Measurements from ENCODE around the gene WBP1. TPM values are rescaled to one million over a fixed set of nuclear protein-coding genes. Genes with fewer than 3 reads are reported as not detected.
"Not testable (repeated sequence)": the region's sequence is repeated elsewhere in the genome, so short reads cannot be mapped to it uniquely, and the experiment has no call there.

Gene WBP1
- total and polyA plus RNA-seq, 7 experiments from 2014 or later, result 33.3 to 127 (median 58.9) TPM

DNA sequence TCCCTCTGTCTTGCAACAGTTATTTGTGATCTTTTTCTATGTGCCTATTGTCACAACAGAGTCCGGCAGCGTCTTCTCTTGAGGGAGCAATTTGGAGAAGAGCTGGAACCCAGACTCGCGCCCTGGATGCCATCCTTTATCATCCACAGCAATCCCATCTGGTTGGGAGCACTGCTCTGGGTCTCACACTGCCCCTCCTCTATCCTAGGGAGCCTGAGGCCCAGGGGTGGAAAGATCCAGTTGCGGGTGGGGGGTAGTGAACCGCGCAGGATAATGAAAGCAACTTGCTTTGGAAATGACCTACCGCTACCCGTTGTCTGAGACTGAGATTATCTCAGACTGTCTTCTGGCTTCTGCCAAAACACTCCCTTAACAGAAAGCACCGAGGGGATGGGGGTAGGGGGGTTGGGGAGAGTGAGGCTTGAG is 713 bp downstream of the WBP1 start:
- Mint-ChIP-seq H3K4me3 (peak overlapping the region; percentile 87 to 99 (median 96)), H3K27ac (peak overlapping the region; percentile 88 to 100 (median 99)), H3K9me3 (peaks cover 0 to 8% (median 0%) of the 10 kb centered on the region in 11 donors), H3K36me3 (peaks cover 0 to 17% (median 6%) of the 10 kb centered on the region in 5 donors), H3K4me1 (peaks cover 38 to 68% (median 62%) of the 10 kb centered on the region in 7 donors), H3K27me3 (peaks cover 0 to 2% (median 0%) of the 10 kb centered on the region in 5 donors)
- peak in 1 of 9 donors; percentile 46 for DNase-seq
- Histone ChIP-seq H3K4me1 (ENCODE audit: control insufficient read depth in 2 of 2, insufficient read depth in 2 of 2, low read length in 2 of 2) (peaks cover 30 to 32% of the 10 kb centered on the region in 2 donors), H3K27ac (ENCODE audit: low read depth, low read length) (peak overlapping the region; percentile 100), H3K27me3 (ENCODE audit: control insufficient read depth in 2 of 2, insufficient read depth in 2 of 2, low read length in 2 of 2) (no peaks in the 10 kb centered on the region), H3K4me3 (ENCODE audit: low read length) (peak overlapping the region; percentile 70), H3K9me3 (ENCODE audit: control insufficient read depth in 2 of 3, low read length in 3 of 3) (no peaks in the 10 kb centered on the region), H3K36me3 (ENCODE audit: control insufficient read depth in 2 of 3, insufficient read depth in 3 of 3, low read length in 3 of 3) (peaks cover 0 to 29% (median 0%) of the 10 kb centered on the region in 3 experiments)
- ChIA-PET CTCF (interaction anchor here (1.2 to 3.9 kb wide), 3 partner anchors 15 to 72 kb away, joined by 4 to 30 read pairs (median 6); partner anchors contain the start of genes CCDC142 and TTC31), POLR2A (interaction anchor here (0.6 to 10.8 kb wide), 17 partner anchors 8 to 722 kb away, joined by 3 to 197 read pairs (median 6); partner anchors contain the start of genes AUP1, C2orf81, CCDC142 and DQX1)
- intact Hi-C loops (cut with micrococcal nuclease), result loop anchor here (1.0 to 10.0 kb wide), 16 partner anchors 13 to 1387 kb away; partner anchors contain the start of genes AUP1 (in 2 of the 2), C2orf81 (in 2 of the 2), HTRA2 (in 2 of the 2) and MRPL53 (in 2 of the 2)
- no peak for ATAC-seq

DNA sequence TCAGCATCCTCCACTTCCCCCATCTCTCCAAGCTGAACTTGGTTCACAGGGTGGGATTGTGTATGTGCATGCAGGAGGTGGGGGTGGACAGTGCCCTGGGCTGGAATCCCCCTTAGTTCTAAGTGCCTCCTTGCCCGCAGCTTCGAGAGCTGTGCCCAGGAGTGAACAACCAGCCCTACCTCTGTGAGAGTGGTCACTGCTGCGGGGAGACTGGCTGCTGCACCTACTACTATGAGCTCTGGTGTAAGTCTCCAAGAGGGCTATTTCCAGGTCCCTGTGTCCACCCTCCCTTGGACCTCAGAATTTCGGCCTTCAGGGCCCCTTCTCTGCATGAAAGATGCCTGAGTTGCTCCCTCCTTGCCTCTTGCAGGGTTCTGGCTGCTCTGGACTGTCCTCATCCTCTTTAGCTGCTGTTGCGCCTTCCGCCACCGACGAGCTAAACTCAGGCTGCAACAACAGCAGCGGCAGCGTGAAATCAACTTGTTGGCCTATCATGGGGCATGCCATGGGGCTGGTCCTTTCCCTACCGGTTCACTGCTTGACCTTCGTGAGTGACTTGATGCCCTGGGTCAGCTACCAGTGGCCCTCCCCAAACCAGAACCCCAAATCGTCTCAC is 1.4 kb downstream of the WBP1 start:
- ChIA-PET CTCF (interaction anchor here (0.5 to 3.9 kb wide), 2 partner anchors 22 to 634 kb away, joined by 3 to 30 read pairs; partner anchors contain the start of genes CCDC142 and TTC31), POLR2A (interaction anchor here (1.6 to 10.8 kb wide), 7 partner anchors 8 to 128 kb away, joined by 6 to 197 read pairs (median 21); partner anchors contain the start of genes AUP1, C2orf81, CCDC142 and HTRA2)
- H3K4me1 Mint-ChIP-seq, result peaks cover 34 to 69% (median 60%) of the 10 kb centered on the region in 7 donors
- DNase-seq; H3K4me3 ChIP-seq (ENCODE audit: low read length); H3K9me3 ChIP-seq (ENCODE audit: control insufficient read depth in 2 of 3, low read length in 3 of 3); H3K9me3 Mint-ChIP-seq; H3K27me3 Mint-ChIP-seq; ATAC-seq; H3K27me3 ChIP-seq (ENCODE audit: control insufficient read depth in 2 of 2, insufficient read depth in 2 of 2, low read length in 2 of 2): not testable (repeated sequence)
- intact Hi-C loops (cut with micrococcal nuclease), result loop anchor here (2.0 to 10.0 kb wide), 6 partner anchors 193 to 1387 kb away; partner anchors contain the start of genes SEMA4F (in 2 of the 2), DGUOK (in 1 of the 2), HK2 (in 1 of the 2) and MTHFD2 (in 1 of the 2)
- peaks cover 0 to 15% (median 6%) of the 10 kb centered on the region in 5 donors for H3K36me3 Mint-ChIP-seq
- H3K27ac ChIP-seq (ENCODE audit: low read depth, low read length), result peak overlapping the region; percentile 100
- H3K4me1 ChIP-seq (ENCODE audit: control insufficient read depth in 2 of 2, insufficient read depth in 2 of 2, low read length in 2 of 2), result peaks cover 34 to 36% of the 10 kb centered on the region in 2 donors
- peaks cover 0 to 29% (median 0%) of the 10 kb centered on the region in 3 experiments for H3K36me3 ChIP-seq (ENCODE audit: control insufficient read depth in 2 of 3, insufficient read depth in 3 of 3, low read length in 3 of 3)
- H3K4me3 Mint-ChIP-seq, result peak overlapping the region; percentile 87 to 99 (median 96)
- peak overlapping the region in 8 of 9 donors; percentile 83 to 100 (median 98) for H3K27ac Mint-ChIP-seq

DNA sequence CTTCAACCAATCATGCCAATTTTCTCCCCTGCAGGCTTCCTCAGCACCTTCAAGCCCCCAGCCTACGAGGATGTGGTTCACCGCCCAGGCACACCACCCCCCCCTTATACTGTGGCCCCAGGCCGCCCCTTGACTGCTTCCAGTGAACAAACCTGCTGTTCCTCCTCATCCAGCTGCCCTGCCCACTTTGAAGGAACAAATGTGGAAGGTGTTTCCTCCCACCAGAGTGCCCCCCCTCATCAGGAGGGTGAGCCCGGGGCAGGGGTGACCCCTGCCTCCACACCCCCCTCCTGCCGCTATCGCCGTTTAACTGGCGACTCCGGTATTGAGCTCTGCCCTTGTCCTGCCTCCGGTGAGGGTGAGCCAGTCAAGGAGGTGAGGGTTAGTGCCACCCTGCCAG is 1.9 kb downstream of the WBP1 start:
- ATAC-seq, result not testable (repeated sequence)
- H3K36me3 ChIP-seq (ENCODE audit: control insufficient read depth in 2 of 3, insufficient read depth in 3 of 3, low read length in 3 of 3), result peaks cover 0 to 29% (median 0%) of the 10 kb centered on the region in 3 experiments
- H3K4me3 Mint-ChIP-seq, result peak overlapping the region in 9 of 10 donors; percentile 87 to 99 (median 97)

DNA sequence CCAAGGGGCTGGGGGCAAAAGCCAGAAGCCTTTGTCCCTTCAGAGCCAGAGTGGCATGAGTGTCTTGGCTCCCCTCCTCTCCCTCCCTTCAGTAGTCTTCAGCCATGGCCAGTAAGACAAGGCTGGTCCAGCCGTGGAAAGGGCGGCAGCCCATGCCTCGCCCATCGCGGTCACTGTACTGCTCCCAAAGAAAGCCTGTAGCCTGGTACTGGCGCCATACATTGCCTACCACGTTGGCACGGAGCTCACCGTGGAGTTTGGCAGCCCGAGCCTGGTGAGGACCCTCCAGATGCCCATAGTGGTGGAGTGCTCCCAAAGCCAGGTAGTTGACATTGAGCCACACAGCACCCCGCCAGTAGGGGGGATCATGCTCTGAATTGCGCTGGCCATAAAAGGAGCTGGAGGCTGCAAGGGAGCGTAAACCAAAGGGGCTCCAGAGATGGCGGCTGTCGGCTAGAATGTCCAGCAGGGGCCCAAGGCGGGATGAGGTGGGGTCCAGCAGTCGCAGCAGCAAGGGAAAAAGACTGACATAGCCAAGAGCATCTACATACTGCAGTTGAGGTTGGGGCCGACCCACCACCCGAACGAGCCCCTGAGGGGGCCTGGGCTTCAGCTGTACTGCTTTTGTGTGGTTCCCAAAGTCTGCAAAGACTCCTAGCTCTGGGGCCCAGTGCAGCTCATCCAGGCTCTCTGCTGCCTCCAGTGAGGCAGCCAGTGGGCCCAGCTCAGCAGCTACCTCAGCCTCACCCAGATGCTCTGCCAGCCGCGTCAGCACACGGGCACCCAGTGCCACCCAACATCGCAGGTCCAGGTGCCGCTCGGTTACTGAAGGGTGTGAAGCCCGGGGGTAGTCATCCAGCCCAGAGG is 3.2 kb downstream of the WBP1 start:
- peak overlapping the region in 2 of 10 donors; percentile 20 to 34 for H3K4me3 Mint-ChIP-seq
- H3K27me3 Mint-ChIP-seq, result peaks cover 0 to 2% (median 0%) of the 10 kb centered on the region in 5 donors
- H3K4me1 ChIP-seq (ENCODE audit: control insufficient read depth in 2 of 2, insufficient read depth in 2 of 2, low read length in 2 of 2), result peaks cover 23% of the 10 kb centered on the region in 2 donors

More for the DNA sequence above, 1.9 kb downstream of the WBP1 start:
- H3K9me3 Mint-ChIP-seq; H3K9me3 ChIP-seq (ENCODE audit: control insufficient read depth in 2 of 3, low read length in 3 of 3); intact Hi-C loops (cut with micrococcal nuclease); H3K27ac ChIP-seq (ENCODE audit: low read depth, low read length); H3K27me3 ChIP-seq (ENCODE audit: control insufficient read depth in 2 of 2, insufficient read depth in 2 of 2, low read length in 2 of 2); DNase-seq; H3K27me3 Mint-ChIP-seq; H3K4me3 ChIP-seq (ENCODE audit: low read length): not testable (repeated sequence)
- ChIA-PET CTCF (interaction anchor here (0.5 kb wide), 1 partner anchor 635 kb away, joined by 3 read pairs; no protein-coding TSS in a partner anchor), POLR2A (interaction anchor here (1.0 to 10.8 kb wide), 3 partner anchors 10 to 21 kb away, joined by 3 to 197 read pairs (median 177); partner anchors contain the start of genes CCDC142, MRPL53 and TTC31)
- Mint-ChIP-seq H3K4me1 (peaks cover 28 to 63% (median 54%) of the 10 kb centered on the region in 7 donors), H3K27ac (peak overlapping the region in 5 of 9 donors; percentile 34 to 100 (median 91)), H3K36me3 (peaks cover 0 to 12% (median 6%) of the 10 kb centered on the region in 5 donors)
- H3K4me1 ChIP-seq (ENCODE audit: control insufficient read depth in 2 of 2, insufficient read depth in 2 of 2, low read length in 2 of 2), result peaks cover 35 to 36% of the 10 kb centered on the region in 2 donors

DNA sequence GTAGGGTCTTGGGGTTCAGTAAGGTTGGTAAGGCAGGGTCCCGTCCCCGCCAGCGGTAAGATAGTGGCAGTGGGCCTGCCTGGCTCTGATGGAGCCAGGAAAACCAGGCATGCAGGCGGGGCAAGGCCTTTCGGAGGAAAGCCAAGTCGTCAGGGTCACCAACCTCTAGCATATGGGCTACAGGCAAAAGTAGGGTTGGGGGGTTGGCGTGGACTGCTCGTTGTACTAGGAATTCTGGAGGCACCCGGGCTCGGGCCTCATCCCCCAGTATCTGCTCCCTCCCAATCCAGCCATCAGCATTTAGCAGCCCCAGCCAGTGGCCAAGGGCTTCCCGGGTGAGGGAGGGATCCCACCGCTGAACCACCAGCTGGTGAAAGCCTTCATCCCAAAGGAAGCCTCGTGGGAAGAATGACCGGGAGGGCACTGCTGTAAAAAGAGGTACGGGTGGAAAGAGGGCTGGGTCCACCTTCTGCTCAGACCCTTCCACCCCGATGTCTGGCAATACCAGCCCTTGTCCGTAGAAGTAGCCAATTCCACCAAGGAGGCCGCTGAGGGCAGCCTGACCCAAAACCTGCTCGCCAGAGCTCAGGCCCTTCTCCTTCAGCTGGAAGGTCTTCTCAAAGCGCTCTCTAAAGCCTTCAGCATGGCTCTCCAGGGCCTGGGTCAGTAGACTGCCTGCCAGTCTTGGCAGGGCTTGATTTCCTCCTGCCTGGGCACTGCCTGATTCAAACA is 4.0 kb downstream of the WBP1 start:
- H3K9me3 Mint-ChIP-seq, result peaks cover 0 to 4% (median 0%) of the 10 kb centered on the region in 11 donors
- H3K27ac Mint-ChIP-seq, result peak overlapping the region in 3 of 9 donors; percentile 18 to 78 (median 51)
- H3K36me3 Mint-ChIP-seq, result peaks cover 0 to 9% (median under 1%) of the 10 kb centered on the region in 5 donors
- Histone ChIP-seq H3K4me3 (ENCODE audit: low read length) (no peak overlapping the region), H3K36me3 (ENCODE audit: control insufficient read depth in 2 of 3, insufficient read depth in 3 of 3, low read length in 3 of 3) (peaks cover 0 to 29% (median 0%) of the 10 kb centered on the region in 3 experiments), H3K27me3 (ENCODE audit: control insufficient read depth in 2 of 2, insufficient read depth in 2 of 2, low read length in 2 of 2) (no peaks in the 10 kb centered on the region), H3K4me1 (ENCODE audit: control insufficient read depth in 2 of 2, insufficient read depth in 2 of 2, low read length in 2 of 2) (peaks cover 15% of the 10 kb centered on the region in 2 donors), H3K9me3 (ENCODE audit: control insufficient read depth in 2 of 3, low read length in 3 of 3) (no peaks in the 10 kb centered on the region), H3K27ac (ENCODE audit: low read depth, low read length) (no peak overlapping the region)
- no peak for DNase-seq
- POLR2A ChIA-PET, result interaction anchor here (0.9 to 10.8 kb wide), 3 partner anchors 9 to 19 kb away, joined by 3 to 197 read pairs (median 177); partner anchors contain the start of genes CCDC142, MRPL53 and TTC31
- peaks cover 7 to 53% (median 42%) of the 10 kb centered on the region in 7 donors for H3K4me1 Mint-ChIP-seq
- peak overlapping the region in 5 of 10 donors; percentile 10 to 95 (median 42) for H3K4me3 Mint-ChIP-seq
- no peak for ATAC-seq
- intact Hi-C loops (cut with micrococcal nuclease), result no loop called here
- peaks cover 0 to 2% (median 0%) of the 10 kb centered on the region in 5 donors for H3K27me3 Mint-ChIP-seq
- CTCF ChIA-PET, result no interaction called here

More for the DNA sequence above, 3.2 kb downstream of the WBP1 start:
- Histone ChIP-seq H3K27me3 (ENCODE audit: control insufficient read depth in 2 of 2, insufficient read depth in 2 of 2, low read length in 2 of 2) (no peaks in the 10 kb centered on the region), H3K9me3 (ENCODE audit: control insufficient read depth in 2 of 3, low read length in 3 of 3) (no peaks in the 10 kb centered on the region), H3K36me3 (ENCODE audit: control insufficient read depth in 2 of 3, insufficient read depth in 3 of 3, low read length in 3 of 3) (peaks cover 0 to 29% (median 0%) of the 10 kb centered on the region in 3 experiments), H3K27ac (ENCODE audit: low read depth, low read length) (no peak overlapping the region), H3K4me3 (ENCODE audit: low read length) (no peak overlapping the region)
- intact Hi-C loops (cut with micrococcal nuclease), result no loop called here
- H3K27ac Mint-ChIP-seq, result peak overlapping the region in 2 of 9 donors; percentile 51 to 76
- H3K4me1 Mint-ChIP-seq, result peaks cover 15 to 61% (median 50%) of the 10 kb centered on the region in 7 donors
- ChIA-PET CTCF (no interaction called here), POLR2A (interaction anchor here (0.9 to 10.8 kb wide), 4 partner anchors 8 to 20 kb away, joined by 3 to 197 read pairs (median 90); partner anchors contain the start of genes CCDC142, MRPL53 and TTC31)
- no peak for DNase-seq
- peaks cover 0 to 8% (median 0%) of the 10 kb centered on the region in 11 donors for H3K9me3 Mint-ChIP-seq
- H3K36me3 Mint-ChIP-seq, result peaks cover 0 to 9% (median 6%) of the 10 kb centered on the region in 5 donors
- no peak for ATAC-seq

All from naive thymus-derived CD4-positive, alpha-beta T cell (primary cell).